Urinary bladder (tissue), 4 donors: Measurements from ENCODE around the gene TMPRSS4. TPM values are rescaled to one million over a fixed set of nuclear protein-coding genes. Genes with fewer than 3 reads are reported as not detected.

Source experiments
- DNase-seq: peaks from one replicate; pipeline ENCODE4 v3.0.0-alpha.2; 2015; ENCODE audit errors: extremely low spot score
- H3K27ac ChIP-seq: one replicate; pipeline ENCODE4 v1.5.1; 2013; ENCODE audit warnings: low read depth, mild to moderate bottlenecking, moderate library complexity
- H3K36me3 ChIP-seq: one replicate; pipeline ENCODE4 v1.6.1; 2013; ENCODE audit warnings: mild to moderate bottlenecking, moderate library complexity; ENCODE audit not compliant: insufficient read depth
- H3K4me1 ChIP-seq: one replicate; pipeline ENCODE4 v1.6.1; 2013; ENCODE audit warnings: mild to moderate bottlenecking, moderate library complexity; ENCODE audit not compliant: insufficient read depth
- H3K4me3 ChIP-seq: one replicate; pipeline ENCODE4 v1.5.1; 2013; ENCODE audit warnings: low read depth, low read length
- WGBS: extraction: QIAGEN DNeasy Blood & Tissue Kit; methylation state at CpG from one replicate; pipeline ENCODE4 v1.1.7; 2013; 5-methylcytosine and 5-hydroxymethylcytosine counted together
- polyA plus RNA-seq: library from polyadenylated mRNA; stranded (reverse); fragments of 200-250 nt; gene quantifications from one replicate; pipeline ENCODE4 v1.2.3, GENCODE V29; 2013
- total RNA-seq: library from RNA; depleted of rRNA; stranded (reverse); fragments of >200 nt; gene quantifications from one replicate; pipeline ENCODE4 v1.2.3, GENCODE V29; 2014
- donor health status: healthy with polysubstance abuse.
- donor health status: healthy.

TMPRSS4 gene
- total and polyA plus RNA-seq, 2 donors: 15.0 to 27.9 TPM

DNA sequence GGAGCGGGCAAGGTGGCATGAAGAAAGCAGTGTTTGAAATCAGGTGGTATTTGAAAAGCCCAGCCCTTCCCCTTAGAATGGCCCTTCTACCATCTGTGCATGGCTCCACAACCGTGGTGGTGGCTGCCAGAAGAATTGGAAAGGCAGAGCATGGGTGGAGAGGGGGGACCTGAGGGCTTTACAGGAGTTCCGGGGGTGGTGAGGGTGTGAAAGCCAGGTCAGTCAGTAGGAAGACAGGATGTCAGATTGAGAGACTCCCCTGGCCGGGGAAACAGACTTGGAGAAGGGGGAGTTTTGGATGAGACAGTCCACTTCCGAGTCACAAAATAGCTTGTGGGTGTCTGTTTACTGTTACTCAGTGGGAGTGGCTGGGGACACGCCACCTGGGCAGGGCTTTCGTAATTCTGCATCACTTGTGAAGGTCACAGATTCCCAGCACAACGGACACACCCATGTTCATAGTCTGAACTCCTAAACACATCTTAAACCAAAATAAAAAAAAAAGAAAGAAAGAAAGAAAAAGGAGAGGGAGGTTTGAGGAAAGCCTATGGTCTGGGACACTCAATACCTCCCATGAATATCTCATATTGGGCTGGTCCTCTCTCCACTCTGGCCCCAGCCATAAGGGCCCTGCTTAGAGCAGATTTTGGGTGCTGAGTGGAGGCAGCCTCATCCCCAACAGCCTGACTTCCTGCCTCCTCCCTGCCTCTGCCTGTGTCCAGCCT, 34.3 kb downstream of the TMPRSS4 start:
- no peak overlapping the region for H3K27ac ChIP-seq

DNA sequence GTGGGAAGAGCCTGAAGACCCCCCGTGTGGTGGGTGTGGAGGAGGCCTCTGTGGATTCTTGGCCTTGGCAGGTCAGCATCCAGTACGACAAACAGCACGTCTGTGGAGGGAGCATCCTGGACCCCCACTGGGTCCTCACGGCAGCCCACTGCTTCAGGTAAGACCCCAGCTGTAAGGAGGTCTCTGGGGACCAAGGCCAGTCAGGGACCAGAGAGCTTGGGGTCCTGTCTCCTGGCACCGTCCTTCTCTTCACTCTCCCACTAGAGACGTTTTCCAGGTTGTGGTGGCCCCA, 34.8 kb downstream of the TMPRSS4 start:
- H3K4me1 ChIP-seq: no peaks in the 10 kb centered on the region
- DNase-seq: no peak
- peaks cover 5% of the 10 kb centered on the region for H3K36me3 ChIP-seq
- H3K27ac ChIP-seq: no peak overlapping the region
- H3K4me3 ChIP-seq: no peak overlapping the region
- 88% methylated on average over 6 of the region's 6 CpGs for WGBS

More for the DNA sequence above, 34.3 kb downstream of the TMPRSS4 start:
- no peak for DNase-seq
- WGBS: 56% methylated on average over 8 of the region's 8 CpGs
- no peaks in the 10 kb centered on the region for H3K4me1 ChIP-seq
- H3K36me3 ChIP-seq: peaks cover 5% of the 10 kb centered on the region
- H3K4me3 ChIP-seq: no peak overlapping the region

DNA sequence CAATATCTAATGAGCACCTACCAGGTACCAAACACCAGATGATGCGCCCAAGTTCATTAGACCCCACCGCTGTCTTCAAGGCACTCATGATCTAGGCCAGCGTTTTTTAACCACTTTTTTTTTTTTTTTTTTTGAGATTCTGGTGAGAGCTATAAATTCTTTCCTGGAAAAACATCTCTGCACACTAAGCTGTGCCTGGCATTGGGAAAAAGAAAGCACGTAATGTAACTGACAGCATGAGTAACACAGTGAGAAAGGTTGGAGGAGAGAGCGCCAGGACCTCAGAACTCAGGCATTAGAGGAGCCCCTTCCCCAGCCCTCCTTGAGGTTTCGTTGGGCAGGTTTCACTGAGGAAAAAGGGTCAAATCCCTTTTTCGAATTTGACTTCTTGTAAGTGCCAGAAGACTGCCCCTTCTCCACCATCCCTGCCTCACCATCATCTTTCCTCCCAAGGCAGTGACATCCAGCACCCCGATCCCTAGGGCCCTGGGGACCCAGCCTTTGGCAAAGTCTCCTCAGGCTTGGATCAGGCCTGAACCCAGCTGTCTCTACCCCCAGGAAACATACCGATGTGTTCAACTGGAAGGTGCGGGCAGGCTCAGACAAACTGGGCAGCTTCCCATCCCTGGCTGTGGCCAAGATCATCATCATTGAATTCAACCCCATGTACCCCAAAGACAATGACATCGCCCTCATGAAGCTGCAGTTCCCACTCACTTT, 36.0 kb downstream of the TMPRSS4 start:
- WGBS: 74% methylated on average over 11 of the region's 11 CpGs
- H3K36me3 ChIP-seq: peaks cover 5% of the 10 kb centered on the region
- H3K4me1 ChIP-seq: no peaks in the 10 kb centered on the region
- no peak overlapping the region for H3K4me3 ChIP-seq
- no peak overlapping the region for H3K27ac ChIP-seq
- no peak for DNase-seq

DNA sequence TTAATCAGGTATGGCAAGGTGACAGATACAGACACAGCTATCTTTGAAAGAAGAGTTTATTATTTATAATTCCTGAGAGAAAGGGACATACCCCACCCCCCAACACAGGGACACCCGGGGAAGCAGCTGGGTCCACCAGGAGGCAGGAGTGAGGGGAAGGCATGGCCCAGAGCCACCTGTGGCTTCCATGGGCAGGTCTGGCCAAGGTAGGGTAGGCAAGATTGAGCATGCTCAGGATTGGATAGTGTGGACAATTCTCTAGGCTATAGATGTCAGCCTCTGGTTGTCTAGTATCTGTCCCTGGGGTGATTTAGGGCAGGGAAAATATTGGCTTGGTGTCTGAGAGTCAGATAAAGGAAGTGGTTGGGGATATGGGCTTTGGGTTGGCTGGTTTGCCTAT, 37.4 kb downstream of the TMPRSS4 start:
- DNase-seq: no peak
- 67% methylated on average over 1 of the region's 1 CpG for WGBS
- Histone ChIP-seq H3K27ac (no peak overlapping the region), H3K36me3 (peaks cover 5% of the 10 kb centered on the region), H3K4me3 (no peak overlapping the region), H3K4me1 (no peaks in the 10 kb centered on the region)

DNA sequence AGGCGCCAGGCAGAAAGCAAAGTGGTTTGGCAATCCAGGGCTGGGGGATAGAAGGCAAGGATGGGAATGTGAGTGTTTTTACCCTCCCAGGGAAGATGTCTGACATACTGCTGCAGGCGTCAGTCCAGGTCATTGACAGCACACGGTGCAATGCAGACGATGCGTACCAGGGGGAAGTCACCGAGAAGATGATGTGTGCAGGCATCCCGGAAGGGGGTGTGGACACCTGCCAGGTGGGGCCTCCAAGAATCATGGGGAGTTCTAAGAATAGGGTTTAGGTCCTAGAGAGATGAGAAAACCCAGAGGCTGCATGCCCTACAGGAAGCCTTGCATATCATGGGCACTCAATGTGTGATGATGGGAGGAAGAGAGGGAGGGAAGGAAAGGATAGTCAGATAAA, 38.2 kb downstream of the TMPRSS4 start:
- WGBS: 93% methylated on average over 7 of the region's 7 CpGs
- peaks cover 5% of the 10 kb centered on the region for H3K36me3 ChIP-seq
- no peak for DNase-seq
- no peak overlapping the region for H3K4me3 ChIP-seq
- H3K4me1 ChIP-seq: no peaks in the 10 kb centered on the region
- H3K27ac ChIP-seq: no peak overlapping the region

DNA sequence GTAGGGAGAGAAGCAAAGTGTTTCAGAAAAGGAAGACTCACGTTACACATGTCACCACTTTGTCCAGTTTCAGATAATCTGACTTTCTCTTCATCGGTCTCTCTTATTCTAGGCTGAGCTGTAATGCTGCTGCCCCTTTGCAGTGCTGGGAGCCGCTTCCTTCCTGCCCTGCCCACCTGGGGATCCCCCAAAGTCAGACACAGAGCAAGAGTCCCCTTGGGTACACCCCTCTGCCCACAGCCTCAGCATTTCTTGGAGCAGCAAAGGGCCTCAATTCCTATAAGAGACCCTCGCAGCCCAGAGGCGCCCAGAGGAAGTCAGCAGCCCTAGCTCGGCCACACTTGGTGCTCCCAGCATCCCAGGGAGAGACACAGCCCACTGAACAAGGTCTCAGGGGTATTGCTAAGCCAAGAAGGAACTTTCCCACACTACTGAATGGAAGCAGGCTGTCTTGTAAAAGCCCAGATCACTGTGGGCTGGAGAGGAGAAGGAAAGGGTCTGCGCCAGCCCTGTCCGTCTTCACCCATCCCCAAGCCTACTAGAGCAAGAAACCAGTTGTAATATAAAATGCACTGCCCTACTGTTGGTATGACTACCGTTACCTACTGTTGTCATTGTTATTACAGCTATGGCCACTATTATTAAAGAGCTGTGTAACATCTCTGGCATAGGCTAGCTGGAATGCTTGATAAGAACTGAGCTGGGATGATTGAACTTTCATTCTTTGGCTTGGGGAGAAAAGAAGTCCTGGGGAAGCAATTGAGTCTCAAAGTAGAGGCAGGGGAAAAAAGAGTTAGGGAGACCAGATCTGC, 41.1 kb downstream of the TMPRSS4 start:
- Histone ChIP-seq H3K36me3 (peaks cover 5% of the 10 kb centered on the region), H3K4me3 (no peak overlapping the region), H3K4me1 (no peaks in the 10 kb centered on the region), H3K27ac (no peak overlapping the region)
- WGBS: 64% methylated on average over 9 of the region's 9 CpGs
- DNase-seq: no peak

DNA sequence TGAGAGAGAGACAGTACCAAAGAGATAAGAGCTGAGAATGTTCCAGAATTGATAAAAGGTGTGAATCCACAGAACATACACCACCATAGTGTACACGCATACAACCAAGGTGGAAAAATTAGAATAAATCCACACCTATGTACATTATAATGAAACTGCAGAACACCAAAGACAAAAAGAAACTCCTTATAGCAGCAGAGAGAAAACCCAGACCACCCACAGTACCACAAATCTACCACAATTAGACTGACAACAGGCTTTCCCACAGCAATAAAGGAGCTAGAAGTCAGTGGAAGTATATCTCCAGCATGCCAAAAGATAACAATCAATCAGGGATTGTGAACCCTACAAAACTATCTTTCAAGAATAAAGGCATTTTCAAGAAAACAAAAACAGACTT, 43.9 kb downstream of the TMPRSS4 start:
- Histone ChIP-seq H3K27ac (no peak overlapping the region), H3K4me3 (no peak overlapping the region), H3K4me1 (no peaks in the 10 kb centered on the region), H3K36me3 (no peaks in the 10 kb centered on the region)
- WGBS: 95% methylated on average over 1 of the region's 1 CpG
- DNase-seq: no peak

DNA sequence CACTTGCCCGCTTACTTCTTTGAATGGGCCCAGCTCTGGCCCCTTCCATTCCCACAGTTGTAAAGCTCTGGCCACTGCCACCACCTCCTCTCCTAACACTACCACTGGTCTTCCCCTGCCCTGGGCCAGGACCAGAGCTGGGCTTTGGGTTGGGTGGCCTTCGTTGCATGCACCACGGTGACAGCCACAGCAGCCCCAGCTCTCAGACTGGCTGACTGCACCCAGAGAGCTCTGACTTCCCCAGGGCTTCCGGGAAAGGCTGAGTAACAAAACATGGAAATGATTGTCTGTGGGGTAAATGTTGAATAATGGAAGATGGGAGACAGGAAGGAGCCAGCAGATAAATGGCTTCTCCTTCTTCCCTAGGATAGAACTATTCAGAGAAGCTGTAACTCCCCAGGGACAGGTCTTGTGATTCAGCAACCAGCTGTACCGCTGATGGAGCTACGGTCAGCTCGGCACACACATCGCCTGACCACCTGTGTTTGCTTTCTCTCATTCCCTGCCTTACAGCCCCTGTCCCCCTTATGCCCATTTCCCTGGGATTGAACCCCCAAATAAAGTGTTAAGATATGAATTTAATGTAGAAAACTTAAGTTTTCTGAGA, 48.2 kb downstream of the TMPRSS4 start:
- 82% methylated on average over 8 of the region's 8 CpGs for WGBS
- no peak overlapping the region for H3K27ac ChIP-seq
- H3K4me3 ChIP-seq: no peak overlapping the region
- H3K36me3 ChIP-seq: no peaks in the 10 kb centered on the region
- no peaks in the 10 kb centered on the region for H3K4me1 ChIP-seq
- DNase-seq: no peak

DNA sequence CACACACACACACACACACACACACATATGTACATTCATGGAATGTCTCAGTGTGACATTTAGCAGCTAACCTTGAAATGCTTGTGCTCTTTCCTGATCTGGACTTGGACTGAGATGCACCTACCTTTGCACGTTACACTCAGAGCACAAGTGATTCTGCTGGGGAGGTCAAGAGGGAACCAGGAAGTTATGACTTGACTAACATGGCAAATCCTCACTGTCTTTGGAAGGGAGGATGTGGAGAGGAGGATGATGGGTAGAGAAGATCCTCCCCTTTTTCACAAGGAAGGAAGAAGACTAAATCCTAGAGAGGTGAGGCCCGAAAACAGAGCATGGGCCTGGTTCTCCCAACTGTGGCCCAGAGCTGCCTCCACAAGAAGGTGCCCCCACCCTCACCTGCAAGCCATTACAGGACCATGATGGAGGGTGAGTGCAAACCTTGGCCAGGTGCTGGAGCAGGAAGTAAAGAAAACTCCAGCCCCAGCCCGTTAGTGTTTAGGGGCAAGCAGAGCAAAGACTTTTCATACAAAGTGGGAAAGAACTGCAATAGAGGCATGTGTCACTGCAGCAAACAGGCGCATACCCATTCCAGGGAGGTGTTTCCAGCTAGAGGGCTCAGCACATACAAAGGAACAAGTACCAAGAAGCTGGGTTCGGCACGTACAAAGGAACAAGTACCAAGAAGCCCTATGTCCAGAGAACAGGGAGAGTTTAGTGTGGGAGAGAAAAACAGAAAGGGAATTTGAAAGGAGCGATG, 49.4 kb downstream of the TMPRSS4 start:
- 87% methylated on average over 7 of the region's 7 CpGs for WGBS

DNA sequence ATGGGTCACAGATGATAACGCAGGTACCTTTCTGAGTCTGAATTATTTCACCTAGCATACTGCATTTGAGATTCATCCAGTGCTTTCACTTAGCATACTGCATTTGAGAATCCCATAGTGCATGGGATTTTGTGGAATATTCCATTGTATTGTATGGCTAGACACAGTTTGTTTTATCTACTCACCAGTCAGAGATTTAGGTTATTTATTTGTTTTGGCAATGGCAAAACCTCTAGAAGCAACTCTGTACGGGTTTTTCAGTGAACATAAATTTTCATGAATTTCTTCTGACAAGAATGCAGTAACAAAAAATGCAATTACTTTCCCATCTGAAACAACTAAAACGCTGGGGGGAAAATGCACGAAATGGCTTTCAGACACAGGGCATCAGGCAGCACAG, 51.4 kb downstream of the TMPRSS4 start:
- Histone ChIP-seq H3K4me3 (no peak overlapping the region), H3K36me3 (no peaks in the 10 kb centered on the region), H3K27ac (no peak overlapping the region), H3K4me1 (no peaks in the 10 kb centered on the region)
- DNase-seq: no peak
- 40% methylated on average over 4 of the region's 4 CpGs for WGBS

More for the DNA sequence above, 49.4 kb downstream of the TMPRSS4 start:
- no peak overlapping the region for H3K27ac ChIP-seq
- DNase-seq: no peak
- H3K4me1 ChIP-seq: no peaks in the 10 kb centered on the region
- no peaks in the 10 kb centered on the region for H3K36me3 ChIP-seq
- H3K4me3 ChIP-seq: no peak overlapping the region

DNA sequence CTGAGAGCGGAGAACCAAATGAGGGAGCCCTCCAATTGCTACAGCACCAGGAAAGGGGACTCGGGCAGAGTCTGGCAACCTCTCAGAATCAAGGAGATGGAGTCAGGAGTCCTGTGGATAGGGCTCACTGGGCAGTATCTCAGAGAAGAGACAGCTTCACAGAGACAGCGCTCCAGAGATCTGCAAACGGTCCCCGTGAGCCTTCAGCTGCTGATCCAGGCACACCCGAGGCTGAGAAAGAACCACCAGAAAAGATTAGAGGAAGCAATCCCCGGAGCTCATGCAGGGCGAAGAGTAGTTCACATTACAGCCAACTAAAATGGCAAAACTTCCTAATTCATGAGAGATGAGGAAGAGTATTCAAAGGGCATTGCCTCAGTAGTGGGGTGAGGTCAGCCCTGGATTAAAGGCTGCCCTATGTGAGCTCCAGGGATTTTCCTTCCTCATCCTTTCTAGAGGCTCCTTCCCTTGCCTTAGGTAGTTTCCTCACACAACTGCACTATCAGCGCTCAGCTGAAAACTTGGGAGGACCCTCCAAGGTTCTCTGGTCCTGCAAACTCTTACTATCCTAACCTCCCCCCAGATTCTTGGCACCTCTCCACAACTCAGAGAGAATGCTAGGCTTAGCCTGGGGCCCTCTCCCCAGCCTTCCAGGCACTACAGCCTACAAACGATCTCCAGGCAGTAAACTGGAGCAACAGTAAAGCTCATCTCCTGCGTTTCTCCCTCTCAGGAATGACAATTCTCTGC, 52.0 kb downstream of the TMPRSS4 start:
- no peaks in the 10 kb centered on the region for H3K36me3 ChIP-seq
- DNase-seq: peak; percentile 45
- H3K4me1 ChIP-seq: no peaks in the 10 kb centered on the region
- H3K4me3 ChIP-seq: no peak overlapping the region
- H3K27ac ChIP-seq: no peak overlapping the region
- 43% methylated on average over 11 of the region's 11 CpGs for WGBS

DNA sequence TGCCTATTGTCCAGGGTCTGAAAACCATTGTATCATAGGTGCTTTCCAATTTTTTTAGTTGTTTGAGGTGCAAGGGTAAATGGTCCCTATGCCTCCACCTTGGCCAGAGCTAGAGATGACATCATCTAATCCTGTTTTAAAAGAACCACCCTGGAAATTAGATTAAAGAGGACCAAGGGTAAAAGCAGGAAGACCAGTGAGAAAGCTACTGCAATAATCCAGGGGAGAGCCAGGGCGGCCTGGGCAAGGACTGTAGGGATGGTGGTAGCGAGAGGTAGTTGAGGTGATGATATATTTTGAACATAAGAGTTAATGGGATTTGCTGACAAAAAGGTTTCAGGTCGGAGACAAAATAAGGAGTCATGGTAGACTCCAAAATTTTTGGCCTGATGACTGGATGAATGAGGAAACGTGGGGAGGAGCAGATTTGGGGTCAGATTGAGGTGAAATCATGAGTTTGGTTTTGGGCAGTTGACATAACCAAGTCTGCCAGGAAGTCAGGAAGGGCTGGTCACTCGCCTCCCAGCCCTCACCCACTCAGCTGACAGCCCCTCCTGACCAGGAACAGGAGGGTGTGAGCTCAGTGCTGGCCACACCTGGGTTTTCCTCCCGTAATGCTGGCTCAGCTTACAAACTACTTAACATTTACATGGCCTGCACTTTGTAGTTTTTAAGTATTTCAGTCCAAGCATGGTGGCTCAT, 52.7 kb downstream of the TMPRSS4 start:
- no peak overlapping the region for H3K4me3 ChIP-seq
- H3K27ac ChIP-seq: no peak overlapping the region
- no peak for DNase-seq
- no peaks in the 10 kb centered on the region for H3K4me1 ChIP-seq
- H3K36me3 ChIP-seq: no peaks in the 10 kb centered on the region
- 65% methylated on average over 6 of the region's 6 CpGs for WGBS
